Stimulated activated naive B cell treated with anti-CD40 and anti-IgM and Interleukin-4, amounts not matched to agents 10 μg/mL and 1 μg/mL and 100 μg/mL, for 72 hours (primary cell): ENCODE results near the gene SPSB2.
A peak's percentile ranks its signal among the peaks of the same experiment; 100 is the strongest.
"Not testable (repeated sequence)": the region's sequence is repeated elsewhere in the genome, so short reads cannot be mapped to it uniquely, and the experiment has no call there.

Experiments
- ATAC-seq, 2 donors: fragments of 150-1000 bp; cut with Tn5 transposase; replicated peaks; 2 replicates each; pipeline ENCODE4 v1.10.0; 2021; ENCODE audit warnings: moderate library complexity in 1 of 2
- DNase-seq: peaks from one replicate; pipeline ENCODE4 v3.0.0; 2021
- H3K27ac Mint-ChIP-seq: one replicate; pipeline ENCODE4 v1.8.0; 2022; ENCODE audit warnings: mild to moderate bottlenecking, mixed read lengths
- H3K27me3 Mint-ChIP-seq, 2 donors: one replicate each; pipeline ENCODE4 v1.8.0; 2022; ENCODE audit warnings: mixed read lengths in 2 of 2
- H3K36me3 Mint-ChIP-seq, 2 donors: one replicate each; pipeline ENCODE4 v1.8.0; 2022; ENCODE audit warnings: mixed read lengths in 2 of 2, mild to moderate bottlenecking in 1 of 2
- H3K4me1 Mint-ChIP-seq, 2 donors: one replicate each; pipeline ENCODE4 v1.8.0; 2022; ENCODE audit warnings: mixed read lengths in 2 of 2, mild to moderate bottlenecking in 1 of 2
- H3K4me3 Mint-ChIP-seq, 2 donors: one replicate each; pipeline ENCODE4 v1.8.0; 2022; ENCODE audit warnings: mild to moderate bottlenecking in 2 of 2, mixed read lengths in 2 of 2, moderate library complexity in 1 of 2
- H3K9me3 Mint-ChIP-seq, 2 donors: one replicate each; pipeline ENCODE4 v1.8.0; 2022; ENCODE audit warnings: mixed read lengths in 2 of 2, mild to moderate bottlenecking in 1 of 2

SPSB2 gene

DNA sequence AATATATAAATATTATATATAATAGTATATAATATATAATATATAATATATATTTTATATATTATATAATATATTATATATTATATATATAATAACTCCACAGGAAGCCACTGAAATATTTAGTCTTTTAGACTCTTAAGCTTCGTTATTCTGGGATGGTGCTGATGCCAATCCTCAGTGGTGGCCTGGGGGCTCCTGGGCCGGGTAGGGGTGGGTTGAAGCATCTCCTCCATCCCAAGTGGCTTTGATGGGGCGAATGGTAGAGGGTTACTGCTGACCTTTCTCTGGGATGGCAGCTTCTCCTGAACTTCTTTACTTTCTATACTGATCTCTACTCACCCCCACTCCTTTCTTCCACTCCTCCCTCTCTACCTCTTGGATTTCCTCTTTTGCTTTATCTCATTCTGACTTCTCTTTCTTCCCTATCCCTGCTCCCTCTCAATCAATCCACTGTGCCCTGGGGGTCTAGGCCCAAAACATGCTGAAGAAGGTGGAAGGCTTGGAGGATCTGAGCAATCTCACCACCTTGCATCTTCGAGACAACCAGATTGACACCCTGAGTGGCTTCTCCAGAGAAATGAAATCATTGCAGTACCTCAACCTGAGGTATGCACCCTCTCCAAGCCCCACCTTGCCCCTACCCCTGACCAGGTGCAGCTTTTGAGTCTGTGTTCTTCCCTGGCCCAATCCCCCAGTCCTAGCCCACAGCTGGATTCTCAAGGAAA lies 36.5 kb upstream of the SPSB2 start:
- Mint-ChIP-seq H3K4me1 (peaks cover 0 to 8% of the 10 kb centered on the region in 2 donors), H3K27ac (no peak overlapping the region), H3K4me3 (no peak overlapping the region), H3K9me3 (no peaks in the 10 kb centered on the region), H3K36me3 (no peaks in the 10 kb centered on the region), H3K27me3 (peaks cover 7 to 10% of the 10 kb centered on the region in 2 donors)
- DNase-seq (no peak), ATAC-seq (no peak)

DNA sequence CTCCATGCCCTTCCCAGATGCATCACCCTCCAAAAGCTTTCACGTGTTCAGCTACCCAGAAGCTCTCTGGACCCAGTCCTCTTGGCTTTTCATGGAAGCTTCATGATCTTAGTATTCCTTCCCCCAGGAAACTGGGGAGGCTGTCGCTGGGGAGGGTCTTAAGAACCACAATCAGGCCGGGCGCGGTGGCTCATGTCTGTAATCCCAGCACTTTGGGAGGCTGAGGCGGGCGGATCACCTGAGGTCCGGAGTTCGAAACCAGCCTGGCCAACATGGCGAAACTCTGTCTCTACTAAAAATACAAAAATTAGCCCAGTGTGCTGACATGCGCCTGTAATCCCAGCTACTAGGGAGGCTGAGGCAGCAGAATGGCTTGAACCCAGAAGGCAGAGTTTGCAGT lies 35.0 kb upstream of the SPSB2 start:
- not testable (repeated sequence) for H3K9me3 Mint-ChIP-seq, H3K4me1 Mint-ChIP-seq, H3K36me3 Mint-ChIP-seq, H3K4me3 Mint-ChIP-seq, H3K27me3 Mint-ChIP-seq, ATAC-seq, H3K27ac Mint-ChIP-seq, DNase-seq

DNA sequence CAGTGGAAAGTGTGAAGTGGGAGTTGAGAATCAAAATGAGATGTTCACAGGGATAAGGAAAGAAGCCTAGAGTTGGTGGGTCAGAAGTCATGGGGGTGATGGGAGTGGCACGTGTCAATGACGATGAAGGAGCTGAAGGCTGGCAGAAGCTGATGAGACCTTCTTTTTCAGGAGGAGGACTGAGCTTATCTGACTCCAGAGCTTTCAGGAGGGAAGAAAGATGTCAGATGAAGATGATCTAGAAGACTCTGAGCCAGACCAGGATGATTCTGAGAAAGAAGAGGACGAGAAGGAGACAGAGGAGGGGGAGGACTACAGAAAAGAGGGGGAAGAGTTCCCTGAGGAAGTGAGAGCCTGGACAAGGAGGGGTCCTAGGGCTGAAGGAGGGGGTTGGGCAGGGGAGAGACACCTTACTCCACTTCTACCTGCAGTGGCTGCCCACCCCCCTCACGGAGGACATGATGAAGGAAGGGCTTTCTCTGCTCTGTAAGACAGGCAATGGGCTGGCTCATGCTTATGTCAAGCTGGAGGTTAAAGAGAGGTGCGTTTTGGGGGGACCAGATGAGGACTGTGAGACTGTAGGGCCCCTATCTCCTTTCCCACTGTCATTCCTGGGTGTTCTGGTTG lies 32.4 kb upstream of the SPSB2 start:
- H3K4me1 Mint-ChIP-seq = peaks cover 0 to 5% of the 10 kb centered on the region in 2 donors
- no peak overlapping the region for H3K27ac Mint-ChIP-seq
- no peaks in the 10 kb centered on the region for H3K27me3 Mint-ChIP-seq
- H3K9me3 Mint-ChIP-seq = no peaks in the 10 kb centered on the region
- H3K36me3 Mint-ChIP-seq = no peaks in the 10 kb centered on the region
- no peak for ATAC-seq
- no peak overlapping the region for H3K4me3 Mint-ChIP-seq
- no peak for DNase-seq

DNA sequence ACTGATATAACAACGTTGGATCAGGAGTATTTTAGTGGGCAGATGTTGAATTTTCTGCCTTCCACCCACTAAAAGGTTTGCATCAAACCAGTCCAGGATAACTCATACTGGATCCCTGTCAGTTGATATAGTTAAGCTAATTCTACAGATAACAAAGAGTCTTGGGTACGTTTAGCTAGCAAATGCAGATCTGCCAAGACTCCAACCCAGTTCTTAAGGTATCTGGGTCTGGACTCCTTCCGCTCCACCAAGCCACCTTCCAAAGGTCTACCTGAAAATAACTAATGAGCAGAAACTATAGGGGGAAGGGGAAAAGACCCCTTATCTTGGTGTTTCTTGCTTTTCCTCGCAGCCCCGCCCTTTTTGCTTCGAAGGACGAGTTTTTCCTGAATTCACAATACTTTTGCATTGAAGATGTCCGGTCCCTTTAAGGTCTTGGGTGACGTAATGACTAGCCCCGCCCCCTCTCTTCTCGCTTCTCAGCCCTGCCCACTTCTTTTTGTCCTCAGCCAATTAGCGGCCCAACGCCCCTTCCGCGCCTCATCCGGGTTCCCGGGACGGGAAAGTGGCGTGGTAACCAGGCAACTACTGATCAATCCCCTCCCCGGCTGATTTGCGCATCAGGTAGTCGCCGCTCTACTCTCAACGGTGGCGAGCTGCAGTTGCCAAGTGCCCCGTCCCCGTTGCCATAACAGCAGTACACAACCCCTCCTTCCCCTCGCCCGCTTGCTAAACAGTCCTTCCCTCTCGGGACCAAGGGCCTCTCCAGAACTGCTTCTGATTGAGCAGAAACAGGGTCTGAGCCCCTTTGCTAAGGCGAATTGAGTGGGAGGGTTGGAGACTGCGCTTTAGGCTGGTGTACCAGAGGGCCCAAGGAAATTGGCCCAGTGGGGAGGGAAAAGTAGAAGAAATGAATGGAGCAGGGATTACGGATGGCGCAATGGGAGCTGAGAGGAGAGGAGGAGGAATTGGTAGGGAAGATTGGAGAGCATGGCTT lies 31.5 kb upstream of the SPSB2 start, which contains the start of gene LRRC23:
TSS of gene LRRC23 (plus strand) at position 543 of the 997 bp plus-strand sequence. CDS start 812 bp downstream, outside the sequence.
- H3K9me3 Mint-ChIP-seq = no peaks in the 10 kb centered on the region
- no peak within 1 kb of the TSS for H3K27ac Mint-ChIP-seq
- H3K4me3 Mint-ChIP-seq = no peak within 1 kb of the TSS
- DNase-seq (peak; percentile 95), ATAC-seq (peak; percentile 96 to 99)
- H3K36me3 Mint-ChIP-seq = no peaks in the 10 kb centered on the region
- H3K27me3 Mint-ChIP-seq = no peaks in the 10 kb centered on the region
- peaks cover 2 to 12% of the 10 kb centered on the region in 2 donors for H3K4me1 Mint-ChIP-seq

DNA sequence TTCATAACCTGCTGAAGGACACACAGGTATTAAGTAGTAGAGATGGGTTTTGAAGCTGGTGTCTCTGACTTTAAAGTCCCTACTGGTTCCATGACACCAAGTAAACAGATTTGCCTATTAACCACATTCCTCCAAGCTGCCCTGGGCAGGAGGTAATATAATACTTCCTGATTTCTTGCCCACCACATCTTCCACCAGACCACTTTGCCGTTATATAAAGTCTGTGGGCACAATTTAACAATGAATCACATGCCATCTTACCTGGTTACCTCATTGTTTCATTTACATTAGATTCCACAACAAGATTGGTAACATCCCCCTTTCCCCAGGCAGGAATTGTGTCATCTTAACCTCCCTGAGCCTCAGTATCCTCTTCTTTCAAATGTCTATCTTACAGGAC lies 30.6 kb upstream of the SPSB2 start:
- H3K27me3 Mint-ChIP-seq = no peaks in the 10 kb centered on the region
- H3K27ac Mint-ChIP-seq = no peak overlapping the region
- no peak overlapping the region for H3K4me3 Mint-ChIP-seq
- peaks cover 3 to 15% of the 10 kb centered on the region in 2 donors for H3K4me1 Mint-ChIP-seq
- H3K9me3 Mint-ChIP-seq = no peaks in the 10 kb centered on the region
- ATAC-seq (no peak), DNase-seq (no peak)
- no peaks in the 10 kb centered on the region for H3K36me3 Mint-ChIP-seq

DNA sequence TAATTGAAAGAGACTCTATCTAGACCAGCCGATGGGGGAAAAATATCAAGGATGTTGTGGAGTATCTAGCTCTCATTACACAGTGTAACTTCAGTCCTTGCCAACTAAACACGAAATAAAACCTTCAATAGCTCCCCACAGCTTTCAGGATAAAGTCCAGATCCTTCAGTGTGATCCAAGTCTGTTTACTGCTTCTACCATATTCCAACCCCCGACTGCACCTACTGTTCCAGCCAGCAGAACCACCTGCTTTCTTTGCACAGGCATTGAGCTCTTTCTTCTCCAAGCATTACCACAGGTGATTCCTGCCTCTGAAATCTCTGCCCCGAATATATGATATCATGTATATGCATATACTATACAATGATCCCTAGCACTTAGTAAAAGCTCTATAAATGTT lies 29.3 kb upstream of the SPSB2 start:
- DNase-seq = no peak
- peaks cover 3 to 15% of the 10 kb centered on the region in 2 donors for H3K4me1 Mint-ChIP-seq
- no peaks in the 10 kb centered on the region for H3K27me3 Mint-ChIP-seq
- H3K9me3 Mint-ChIP-seq = no peaks in the 10 kb centered on the region
- H3K36me3 Mint-ChIP-seq = no peaks in the 10 kb centered on the region
- ATAC-seq = no peak
- H3K27ac Mint-ChIP-seq = no peak overlapping the region
- no peak overlapping the region for H3K4me3 Mint-ChIP-seq

- peaks cover 3 to 15% of the 10 kb centered on the region in 2 donors for H3K4me1 Mint-ChIP-seq
- no peaks in the 10 kb centered on the region for H3K9me3 Mint-ChIP-seq
- H3K4me3 Mint-ChIP-seq = no peak overlapping the region
- no peaks in the 10 kb centered on the region for H3K27me3 Mint-ChIP-seq
- ATAC-seq (peak in 1 of 2 donors; percentile 5), DNase-seq (no peak)
- no peak overlapping the region for H3K27ac Mint-ChIP-seq
- no peaks in the 10 kb centered on the region for H3K36me3 Mint-ChIP-seq
These were observed 26.9 kb upstream of the SPSB2 start for GRCh38 chr12:6899837-6900519.

- H3K9me3 Mint-ChIP-seq = no peaks in the 10 kb centered on the region
- H3K27me3 Mint-ChIP-seq = no peaks in the 10 kb centered on the region
- ATAC-seq (no peak), DNase-seq (no peak)
- H3K36me3 Mint-ChIP-seq = no peaks in the 10 kb centered on the region
- peaks cover 3 to 15% of the 10 kb centered on the region in 2 donors for H3K4me1 Mint-ChIP-seq
- no peak overlapping the region for H3K27ac Mint-ChIP-seq
- no peak overlapping the region for H3K4me3 Mint-ChIP-seq
These were observed 26.3 kb upstream of the SPSB2 start for GRCh38 chr12:6899427-6899826.

GRCh38 chr12:6896846-6897435 lies 23.8 kb upstream of the SPSB2 start:
- H3K27me3 Mint-ChIP-seq = no peaks in the 10 kb centered on the region
- no peaks in the 10 kb centered on the region for H3K36me3 Mint-ChIP-seq
- DNase-seq (no peak), ATAC-seq (no peak)
- H3K4me3 Mint-ChIP-seq = no peak overlapping the region
- peaks cover 3 to 10% of the 10 kb centered on the region in 2 donors for H3K4me1 Mint-ChIP-seq
- H3K9me3 Mint-ChIP-seq = no peaks in the 10 kb centered on the region
- H3K27ac Mint-ChIP-seq = no peak overlapping the region

- no peaks in the 10 kb centered on the region for H3K36me3 Mint-ChIP-seq
- H3K27ac Mint-ChIP-seq = no peak overlapping the region
- H3K4me1 Mint-ChIP-seq = peaks cover 7 to 20% of the 10 kb centered on the region in 2 donors
- ATAC-seq = no peak
- no peak overlapping the region for H3K4me3 Mint-ChIP-seq
- H3K27me3 Mint-ChIP-seq = no peaks in the 10 kb centered on the region
- H3K9me3 Mint-ChIP-seq = no peaks in the 10 kb centered on the region
- DNase-seq = no peak
These were observed 21.2 kb upstream of the SPSB2 start for GRCh38 chr12:6894321-6894720.

- H3K9me3 Mint-ChIP-seq, H3K36me3 Mint-ChIP-seq, ATAC-seq, H3K4me3 Mint-ChIP-seq, H3K27ac Mint-ChIP-seq, DNase-seq, H3K27me3 Mint-ChIP-seq: not testable (repeated sequence)
- peaks cover 7 to 19% of the 10 kb centered on the region in 2 donors for H3K4me1 Mint-ChIP-seq
These were observed 19.6 kb upstream of the SPSB2 start for GRCh38 chr12:6892683-6893082.

DNA sequence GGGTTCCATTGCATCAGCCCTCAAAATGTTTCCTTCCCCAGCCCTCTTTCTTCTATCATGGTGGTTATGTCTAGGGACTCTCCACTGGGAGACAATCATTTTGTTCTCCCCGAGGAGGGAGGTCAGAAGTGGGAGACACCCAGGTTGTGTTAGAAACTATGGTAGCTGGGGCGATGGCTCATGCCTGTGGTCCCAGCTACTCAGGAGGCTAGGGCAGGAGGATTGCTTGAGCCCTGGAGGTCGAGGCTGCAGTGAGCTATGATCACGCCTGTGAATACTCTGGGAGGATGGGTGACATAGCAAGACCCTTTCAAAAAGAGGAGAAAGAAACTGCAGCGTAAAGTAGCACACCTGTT lies 18.5 kb upstream of the SPSB2 start:
- peaks cover 7 to 19% of the 10 kb centered on the region in 2 donors for H3K4me1 Mint-ChIP-seq
- no peaks in the 10 kb centered on the region for H3K27me3 Mint-ChIP-seq
- peak overlapping the region; percentile 83 to 90 for H3K4me3 Mint-ChIP-seq
- peak overlapping the region; percentile 97 for H3K27ac Mint-ChIP-seq
- ATAC-seq (peak; percentile 16 to 18), DNase-seq (no peak)
- no peaks in the 10 kb centered on the region for H3K36me3 Mint-ChIP-seq
- H3K9me3 Mint-ChIP-seq = no peaks in the 10 kb centered on the region

DNA sequence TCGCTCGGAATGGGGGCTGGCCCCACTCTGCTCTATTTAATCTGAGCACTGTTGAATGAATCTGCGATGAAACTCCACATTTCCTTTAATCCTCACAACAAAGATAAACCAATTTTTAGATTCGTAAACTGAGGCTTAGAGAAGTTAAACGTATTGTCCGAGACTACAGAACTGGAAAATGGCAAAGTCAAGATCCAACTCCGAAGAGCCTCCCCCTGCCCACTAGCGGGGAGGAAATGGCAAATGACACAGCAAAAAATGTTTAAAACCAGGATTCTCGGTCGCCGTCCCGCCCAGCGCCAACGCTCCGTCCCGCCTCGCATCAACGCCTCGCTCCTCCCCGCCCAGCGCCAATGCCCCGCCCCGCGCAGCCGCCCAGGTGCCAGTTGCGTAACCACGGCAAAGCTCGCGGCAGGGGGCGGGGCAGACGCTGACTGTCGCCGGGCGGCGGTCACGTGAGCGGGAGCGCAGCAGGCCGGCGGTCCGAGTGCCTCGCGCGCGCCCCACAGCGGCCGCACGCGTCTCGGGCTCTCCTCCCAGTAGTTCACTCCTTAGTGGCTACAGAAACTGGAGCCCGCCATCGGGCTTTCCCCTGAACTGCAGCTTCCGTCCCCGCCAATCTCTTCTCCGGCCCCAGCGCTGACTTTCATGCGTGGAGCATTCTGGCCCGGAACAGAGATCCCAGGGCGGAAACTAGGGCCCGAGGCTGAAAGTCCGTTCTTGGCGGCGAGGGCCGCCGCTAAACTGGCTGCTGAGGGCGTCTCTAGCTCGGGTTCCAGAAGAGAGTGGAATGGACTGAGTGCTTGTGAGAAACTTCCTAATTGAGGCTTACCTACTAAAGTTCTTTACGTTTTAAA lies 17.9 kb upstream of the SPSB2 start:
- peaks cover 7 to 19% of the 10 kb centered on the region in 2 donors for H3K4me1 Mint-ChIP-seq

More for the DNA sequence above, 17.9 kb upstream of the SPSB2 start:
- no peaks in the 10 kb centered on the region for H3K36me3 Mint-ChIP-seq
- H3K4me3 Mint-ChIP-seq = peak overlapping the region; percentile 83 to 90
- ATAC-seq (peak; percentile 96 to 97), DNase-seq (peak; percentile 97)
- H3K27ac Mint-ChIP-seq = peak overlapping the region; percentile 97
- H3K27me3 Mint-ChIP-seq = no peaks in the 10 kb centered on the region
- no peaks in the 10 kb centered on the region for H3K9me3 Mint-ChIP-seq
